WTC11 (cell line): ENCODE measurements around the gene NEUROG1. TPM values are rescaled to one million over a fixed set of nuclear protein-coding genes. Genes with fewer than 3 reads are reported as not detected.
"Not testable (repeated sequence)": the region's sequence is repeated elsewhere in the genome, so short reads cannot be mapped to it uniquely, and the experiment has no call there.

Source experiments
- ATAC-seq: fragments of 200-7000 bp; cut with Tn5 transposase; 2 replicates; pipeline ENCODE4 v1.10.0; 2021; ENCODE audit warnings: mild to moderate bottlenecking, moderate library complexity
- CTCF ChIA-PET: fragments of 300-600 bp; sonication (Branson Sonifier 250); formaldehyde crosslinking; loops from one replicate; lab custom pipeline; 2021; ENCODE audit warnings: antibody characterized with exemption; lab: Charles Lee
- POLR2A ChIA-PET: fragments of 350-600 bp; sonication (Branson Sonifier 250); formaldehyde crosslinking; loops from one replicate; lab custom pipeline; 2021; ENCODE audit warnings: antibody characterized with exemption; lab: Charles Lee
- DNase-seq: peaks from one replicate; pipeline ENCODE4 v3.0.0; 2021; ENCODE audit warnings: low spot score
- H3K27ac Mint-ChIP-seq: 2 replicates; pipeline ENCODE4 v1.8.0; 2021; ENCODE audit warnings: mixed read lengths
- H3K27me3 Mint-ChIP-seq: 2 replicates; pipeline ENCODE4 v1.8.0; 2021; ENCODE audit warnings: low read depth, mild to moderate bottlenecking, moderate library complexity, mixed read lengths
- H3K36me3 Mint-ChIP-seq: 2 replicates; pipeline ENCODE4 v1.8.0; 2021; ENCODE audit warnings: mixed read lengths
- H3K4me1 Mint-ChIP-seq: 2 replicates; pipeline ENCODE4 v1.8.0; 2022; ENCODE audit warnings: mixed read lengths
- H3K4me3 Mint-ChIP-seq: 2 replicates; pipeline ENCODE4 v1.8.0; 2021; ENCODE audit warnings: mild to moderate bottlenecking, moderate library complexity, mixed read lengths
- H3K9me3 Mint-ChIP-seq: 2 replicates; pipeline ENCODE4 v1.8.0; 2021; ENCODE audit warnings: mixed read lengths
- ARID4B ChIP-seq: sonication (generic); formaldehyde crosslinking; IDR thresholded peaks from 2 replicates; pipeline ENCODE4 v1.8.0; 2023; ENCODE audit warnings: missing genetic modification reagents, mild to moderate bottlenecking, borderline replicate concordance
- CTCF ChIP-seq: fragments of 200-600 bp; IDR thresholded peaks from 2 replicates; pipeline ENCODE4 v1.8.0; 2022; ENCODE audit warnings: antibody characterized with exemption
- ERG ChIP-seq: fragments of 250-450 bp; sonication (Bioruptor Pico); IDR thresholded peaks from 2 replicates; pipeline ENCODE4 v1.8.0; 2021; ENCODE audit warnings: mild to moderate bottlenecking
- FOXP4 ChIP-seq: sonication (generic); formaldehyde crosslinking; IDR thresholded peaks from 2 replicates; pipeline ENCODE4 v1.8.0; 2022; ENCODE audit warnings: mild to moderate bottlenecking, missing genetic modification reagents
- IRF2 ChIP-seq: sonication (generic); formaldehyde crosslinking; IDR thresholded peaks from 2 replicates; pipeline ENCODE4 v1.8.0; 2022; ENCODE audit warnings: low read depth, missing genetic modification reagents, borderline replicate concordance
- MYBL2 ChIP-seq: sonication (generic); formaldehyde crosslinking; IDR thresholded peaks from 2 replicates; pipeline ENCODE4 v1.8.1; 2023; ENCODE audit warnings: mild to moderate bottlenecking, moderate library complexity, missing genetic modification reagents
- NR1H2 ChIP-seq: sonication (generic); formaldehyde crosslinking; IDR thresholded peaks from 2 replicates; pipeline ENCODE4 v1.9.0; 2021; ENCODE audit warnings: mild to moderate bottlenecking, moderate library complexity, missing genetic modification reagents
- TEAD1 ChIP-seq: sonication (generic); formaldehyde crosslinking; IDR thresholded peaks from 2 replicates; pipeline ENCODE4 v1.8.0; 2022; ENCODE audit warnings: mild to moderate bottlenecking, missing genetic modification reagents
- ZBTB21 ChIP-seq: sonication (generic); formaldehyde crosslinking; IDR thresholded peaks from 2 replicates; pipeline ENCODE4 v1.8.1; 2023; ENCODE audit warnings: mild to moderate bottlenecking, missing genetic modification reagents, borderline replicate concordance
- ZNF219 ChIP-seq: sonication (generic); formaldehyde crosslinking; IDR thresholded peaks from 2 replicates; pipeline ENCODE4 v1.8.0; 2023; ENCODE audit warnings: missing genetic modification reagents, mild to moderate bottlenecking, borderline replicate concordance
- ZNF281 ChIP-seq: sonication (generic); formaldehyde crosslinking; IDR thresholded peaks from 2 replicates; pipeline ENCODE4 v1.8.0; 2023; ENCODE audit warnings: mild to moderate bottlenecking, missing genetic modification reagents
- ZNF317 ChIP-seq: sonication (generic); formaldehyde crosslinking; IDR thresholded peaks from 2 replicates; pipeline ENCODE4 v1.8.1; 2023; ENCODE audit warnings: low read depth, mild to moderate bottlenecking, moderate library complexity, missing genetic modification reagents, borderline replicate concordance
- ZSCAN18 ChIP-seq: fragments of 250-450 bp; sonication (Bioruptor Pico); IDR thresholded peaks from 2 replicates; pipeline ENCODE4 v2.1.2; 2022; ENCODE audit warnings: mild to moderate bottlenecking, moderate library complexity
- total RNA-seq: library from RNA; stranded (reverse); gene quantifications from 3 replicates; pipeline ENCODE4 v1.2.3, GENCODE V29; 2021

NEUROG1 gene
- total RNA-seq, 1 experiment from 2014 or later: 0.13 TPM

GRCh38 chr5:135497971-135498636 lies 37.7 kb downstream of the NEUROG1 start:
- Mint-ChIP-seq H3K4me1 (peaks cover 12% of the 10 kb centered on the region), H3K27ac (no peak overlapping the region), H3K27me3 (peaks cover 57% of the 10 kb centered on the region), H3K4me3 (no peak overlapping the region), H3K9me3 (no peaks in the 10 kb centered on the region), H3K36me3 (no peaks in the 10 kb centered on the region)
- ChIA-PET CTCF (interaction anchor here (0.6 to 1.5 kb wide), 4 partner anchors 32 to 76 kb away, joined by 3 to 5 read pairs (median 4); no protein-coding TSS in a partner anchor), POLR2A (no interaction called here)
- DNase-seq (no peak), ATAC-seq (no peak)
- TF ChIP-seq ZNF281 (CRISPR knock-in tag): no peak
- no peak for TF ChIP-seq FOXP4 (CRISPR knock-in tag)
- TF ChIP-seq ZNF317 (CRISPR knock-in tag): no peak

- peaks cover 35% of the 10 kb centered on the region for H3K27me3 Mint-ChIP-seq
- H3K4me3 Mint-ChIP-seq: not testable (repeated sequence)
- CTCF ChIA-PET: interaction anchor here (1.8 kb wide), 1 partner anchor 38 kb away, joined by 6 read pairs; no protein-coding TSS in a partner anchor
Observed at GRCh38 chr5:135495531-135495930, 40.2 kb downstream of the NEUROG1 start.

GRCh38 chr5:135494196-135494595 lies 41.6 kb downstream of the NEUROG1 start:
- no peaks in the 10 kb centered on the region for H3K36me3 Mint-ChIP-seq
- H3K27ac Mint-ChIP-seq: no peak overlapping the region
- H3K9me3 Mint-ChIP-seq: no peaks in the 10 kb centered on the region
- CTCF ChIA-PET: interaction anchor here (1.8 to 2.1 kb wide), 2 partner anchors 28 to 37 kb away, joined by 5 to 6 read pairs; no protein-coding TSS in a partner anchor
- DNase-seq (no peak), ATAC-seq (no peak)
- H3K4me3 Mint-ChIP-seq: no peak overlapping the region
- H3K4me1 Mint-ChIP-seq: peaks cover 35% of the 10 kb centered on the region
- peaks cover 28% of the 10 kb centered on the region for H3K27me3 Mint-ChIP-seq
- POLR2A ChIA-PET: no interaction called here
- no peak for TF ChIP-seq NR1H2 (CRISPR knock-in tag)
- no peak for TF ChIP-seq CTCF
- no peak for TF ChIP-seq MYBL2 (CRISPR knock-in tag)
- TF ChIP-seq IRF2: no peak
- TF ChIP-seq ZNF219: no peak
- TF ChIP-seq ERG (CRISPR knock-in tag): no peak
- no peak for TF ChIP-seq ARID4B (CRISPR knock-in tag)
- TF ChIP-seq FOXP4 (CRISPR knock-in tag): no peak
- no peak for TF ChIP-seq TEAD1
- no peak for TF ChIP-seq ZBTB21 (CRISPR knock-in tag)
- TF ChIP-seq ZSCAN18 (CRISPR knock-in tag): no peak

More at GRCh38 chr5:135495531-135495930, 40.2 kb downstream of the NEUROG1 start:
- H3K36me3 Mint-ChIP-seq, ATAC-seq, DNase-seq, POLR2A ChIA-PET, H3K27ac Mint-ChIP-seq, H3K9me3 Mint-ChIP-seq: not testable (repeated sequence)
- H3K4me1 Mint-ChIP-seq: peaks cover 27% of the 10 kb centered on the region
